WERI-Rb-1 (cell line): ENCODE data around the gene C6orf136.

Experiments
- DNase-seq: peaks from one replicate; pipeline ENCODE4 v3.0.0-alpha.2; 2020
- H3K27ac ChIP-seq: fragments of 250-450 bp; sonication (Bioruptor Pico); 2 replicates; pipeline ENCODE4 v1.5.1; 2020; ENCODE audit warnings: mild to moderate bottlenecking, moderate library complexity
- H3K27me3 ChIP-seq: fragments of 250-450 bp; sonication (Bioruptor Pico); 2 replicates; pipeline ENCODE4 v1.5.1; 2021; ENCODE audit warnings: mild to moderate bottlenecking, low read depth, moderate library complexity; ENCODE audit not compliant: insufficient read depth, severe bottlenecking
- H3K36me3 ChIP-seq: fragments of 250-450 bp; sonication (Bioruptor Pico); 2 replicates; pipeline ENCODE4 v1.5.1; 2020; ENCODE audit warnings: mild to moderate bottlenecking, moderate library complexity
- H3K4me3 ChIP-seq: 2 replicates; pipeline ENCODE4 v1.5.1; 2011; ENCODE audit warnings: low read depth, mild to moderate bottlenecking, control low read depth, low read length
- H3K9me3 ChIP-seq: fragments of 250-450 bp; sonication (Bioruptor Pico); 2 replicates; pipeline ENCODE4 v1.5.1; 2021; ENCODE audit warnings: mild to moderate bottlenecking, moderate library complexity; ENCODE audit not compliant: severe bottlenecking
- CTCF ChIP-seq: IDR thresholded peaks from 2 replicates; pipeline ENCODE4 v1.5.1; 2011; ENCODE audit warnings: low read depth, mild to moderate bottlenecking, control low read depth, inconsistent platforms, low read length

Gene C6orf136

GRCh38 chr6:30601436-30601814, 45.5 kb upstream of the C6orf136 start:
- H3K27me3 ChIP-seq, result no peaks in the 10 kb centered on the region
- no peak overlapping the region for H3K27ac ChIP-seq
- no peak overlapping the region for H3K4me3 ChIP-seq
- no peaks in the 10 kb centered on the region for H3K9me3 ChIP-seq
- no peak for TF ChIP-seq CTCF
- DNase-seq, result no peak
- H3K36me3 ChIP-seq, result peaks cover 87% of the 10 kb centered on the region

- TF ChIP-seq CTCF, result no peak
- no peaks in the 10 kb centered on the region for H3K27me3 ChIP-seq
- peaks cover 90% of the 10 kb centered on the region for H3K36me3 ChIP-seq
- H3K27ac ChIP-seq, result no peak overlapping the region
- DNase-seq, result no peak
- H3K9me3 ChIP-seq, result no peaks in the 10 kb centered on the region
- H3K4me3 ChIP-seq, result no peak overlapping the region
Observed at GRCh38 chr6:30601815-30602641, 44.9 kb upstream of the C6orf136 start.

GRCh38 chr6:30603961-30604360, 43.0 kb upstream of the C6orf136 start:
- H3K27ac ChIP-seq, result no peak overlapping the region
- no peak for DNase-seq
- H3K36me3 ChIP-seq, result peaks cover 97% of the 10 kb centered on the region
- no peaks in the 10 kb centered on the region for H3K9me3 ChIP-seq
- H3K27me3 ChIP-seq, result no peaks in the 10 kb centered on the region
- H3K4me3 ChIP-seq, result no peak overlapping the region
- TF ChIP-seq CTCF, result no peak

- peaks cover 79% of the 10 kb centered on the region for H3K36me3 ChIP-seq
- no peak for TF ChIP-seq CTCF
- no peaks in the 10 kb centered on the region for H3K27me3 ChIP-seq
- no peak overlapping the region for H3K4me3 ChIP-seq
- no peak overlapping the region for H3K27ac ChIP-seq
- DNase-seq, result no peak
- H3K9me3 ChIP-seq, result no peaks in the 10 kb centered on the region
Observed at GRCh38 chr6:30610065-30610464, 36.9 kb upstream of the C6orf136 start.

GRCh38 chr6:30611150-30611855, 35.6 kb upstream of the C6orf136 start:
- TF ChIP-seq CTCF, result no peak
- H3K27ac ChIP-seq, result no peak overlapping the region
- H3K4me3 ChIP-seq, result no peak overlapping the region
- peaks cover 78% of the 10 kb centered on the region for H3K36me3 ChIP-seq
- no peaks in the 10 kb centered on the region for H3K27me3 ChIP-seq
- no peaks in the 10 kb centered on the region for H3K9me3 ChIP-seq
- no peak for DNase-seq

GRCh38 chr6:30611856-30612194, 35.1 kb upstream of the C6orf136 start:
- DNase-seq, result no peak
- Histone ChIP-seq H3K4me3 (no peak overlapping the region), H3K27me3 (no peaks in the 10 kb centered on the region), H3K27ac (no peak overlapping the region), H3K36me3 (peaks cover 78% of the 10 kb centered on the region), H3K9me3 (no peaks in the 10 kb centered on the region)
- TF ChIP-seq CTCF, result no peak
